ENCODE data around the gene TOM1L1.
A peak's percentile ranks its signal among the peaks of the same experiment; 100 is the strongest.

Gene TOM1L1

DNA sequence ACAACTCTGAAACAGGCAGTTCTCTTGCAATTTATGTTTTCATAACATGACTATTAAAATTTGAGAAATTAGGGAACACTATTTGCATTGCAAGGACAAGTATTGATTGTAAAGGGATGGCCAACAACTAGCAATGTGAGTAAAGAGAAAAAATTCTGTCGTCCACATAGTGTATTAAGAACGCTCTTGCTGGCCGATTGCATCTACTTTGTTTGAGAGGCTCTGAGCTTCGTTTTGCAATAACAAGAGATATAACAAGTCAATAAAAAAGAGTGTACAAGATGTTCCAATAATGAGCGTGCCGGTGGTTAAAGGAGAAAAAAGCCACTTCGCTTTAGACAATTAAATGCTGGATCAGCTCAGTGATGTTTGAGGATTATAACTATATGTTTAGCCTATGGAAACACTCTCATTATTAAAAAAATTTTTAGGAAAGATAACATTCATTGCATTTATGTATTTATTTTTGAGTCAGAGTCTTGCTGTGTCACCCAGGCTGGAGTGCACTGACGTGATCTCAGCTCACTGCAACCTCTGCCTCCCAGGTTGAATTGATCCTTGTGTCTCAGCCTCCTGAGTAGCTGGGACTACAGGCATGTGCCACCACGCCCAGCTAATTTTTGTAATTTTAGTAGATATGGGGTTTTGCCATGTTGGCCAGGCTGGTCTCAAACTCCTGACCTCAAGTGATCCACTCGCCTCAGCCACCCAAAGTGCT, 19.2 kb upstream of the TOM1L1 start:
- no peak for TF ChIP-seq JUND (IDR thresholded peaks at IDR 0.05; ENCODE audit: low read depth)
- in situ Hi-C loops (cut with HindIII; ENCODE audit: low pct_unique_long_range_greater_than_20kb, low sequenced_read_pairs), result no loop called here
- DNase-seq (ENCODE audit: low read depth in 1 of 2, low spot score in 1 of 2), result no peak

DNA sequence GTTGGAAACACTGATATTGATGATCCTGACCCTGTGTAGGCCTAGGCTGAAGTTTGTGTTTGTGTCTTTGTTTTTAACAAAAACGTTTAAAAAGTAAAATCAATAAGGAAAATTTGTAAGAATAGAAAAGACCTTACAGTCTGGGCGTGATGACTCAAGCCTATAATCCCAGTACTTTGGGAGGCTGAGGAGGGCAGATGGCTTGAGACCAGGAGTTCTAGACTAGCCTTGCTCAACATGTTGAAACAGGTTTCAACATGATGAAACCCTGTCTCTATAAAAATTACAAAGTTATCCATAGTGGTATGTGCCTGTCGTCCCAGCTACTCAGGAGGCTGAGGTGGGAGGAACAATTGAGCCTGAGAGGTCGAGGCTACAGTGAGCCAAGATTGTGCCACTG, 18.3 kb upstream of the TOM1L1 start:
- DNase-seq (ENCODE audit: low read depth in 1 of 2, low spot score in 1 of 2), result no peak
- in situ Hi-C loops (cut with HindIII; ENCODE audit: low pct_unique_long_range_greater_than_20kb, low sequenced_read_pairs), result no loop called here
- TF ChIP-seq JUND (IDR thresholded peaks at IDR 0.05; ENCODE audit: low read depth), result no peak

GRCh38 chr17:54882950-54883349, 17.7 kb upstream of the TOM1L1 start:
- in situ Hi-C loops (cut with HindIII; ENCODE audit: low pct_unique_long_range_greater_than_20kb, low sequenced_read_pairs), result no loop called here
- TF ChIP-seq JUND (IDR thresholded peaks at IDR 0.05; ENCODE audit: low read depth), result no peak
- no peak for DNase-seq (ENCODE audit: low read depth in 1 of 2, low spot score in 1 of 2)

- no peak for TF ChIP-seq JUND (IDR thresholded peaks at IDR 0.05; ENCODE audit: low read depth)
- in situ Hi-C loops (cut with HindIII; ENCODE audit: low pct_unique_long_range_greater_than_20kb, low sequenced_read_pairs), result no loop called here
- DNase-seq (ENCODE audit: low read depth in 1 of 2, low spot score in 1 of 2), result no peak
These were observed 16.7 kb upstream of the TOM1L1 start for GRCh38 chr17:54883939-54884338.

DNA sequence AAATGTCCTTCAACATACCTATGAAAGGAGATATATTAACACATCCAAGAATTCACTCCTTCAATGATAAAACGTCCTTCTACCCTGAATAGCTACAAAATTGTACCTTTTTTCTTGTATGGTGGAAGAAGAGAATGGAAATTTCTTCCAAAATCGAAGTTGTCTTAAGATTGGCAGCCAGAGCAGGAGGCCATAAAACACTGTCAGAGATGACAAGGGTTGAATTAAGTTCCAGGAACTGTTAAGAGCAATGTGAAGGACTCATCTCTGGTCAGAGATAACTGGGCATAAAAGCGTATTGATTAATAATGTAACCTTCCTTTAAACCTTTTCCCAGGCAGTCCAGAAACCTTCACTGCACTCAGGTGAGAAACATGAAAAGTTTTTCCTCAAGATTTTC, 12.9 kb upstream of the TOM1L1 start:
- no peak for TF ChIP-seq JUND (IDR thresholded peaks at IDR 0.05; ENCODE audit: low read depth)
- DNase-seq (ENCODE audit: low read depth in 1 of 2, low spot score in 1 of 2), result no peak
- in situ Hi-C loops (cut with HindIII; ENCODE audit: low pct_unique_long_range_greater_than_20kb, low sequenced_read_pairs), result no loop called here

DNA sequence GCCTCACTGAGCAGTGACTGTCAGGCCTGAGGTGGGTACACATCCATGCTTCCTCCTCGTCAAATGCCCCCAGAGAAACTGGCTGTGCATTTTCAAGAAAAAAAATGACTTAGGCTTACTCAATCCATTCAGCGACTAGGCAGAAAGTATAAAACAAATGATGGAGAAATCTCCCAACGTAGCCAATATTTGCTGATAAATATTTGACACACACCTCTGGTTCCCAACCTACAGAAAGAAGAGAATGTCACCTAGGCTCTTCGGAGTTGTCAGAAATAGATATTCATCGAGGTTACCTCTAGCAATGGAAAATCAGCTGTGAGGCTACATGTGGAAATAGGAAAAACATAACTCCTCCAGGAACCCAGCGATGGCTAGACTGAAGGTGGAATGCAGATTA, 12.4 kb upstream of the TOM1L1 start:
- no peak for DNase-seq (ENCODE audit: low read depth in 1 of 2, low spot score in 1 of 2)
- no peak for TF ChIP-seq JUND (IDR thresholded peaks at IDR 0.05; ENCODE audit: low read depth)
- in situ Hi-C loops (cut with HindIII; ENCODE audit: low pct_unique_long_range_greater_than_20kb, low sequenced_read_pairs), result no loop called here

DNA sequence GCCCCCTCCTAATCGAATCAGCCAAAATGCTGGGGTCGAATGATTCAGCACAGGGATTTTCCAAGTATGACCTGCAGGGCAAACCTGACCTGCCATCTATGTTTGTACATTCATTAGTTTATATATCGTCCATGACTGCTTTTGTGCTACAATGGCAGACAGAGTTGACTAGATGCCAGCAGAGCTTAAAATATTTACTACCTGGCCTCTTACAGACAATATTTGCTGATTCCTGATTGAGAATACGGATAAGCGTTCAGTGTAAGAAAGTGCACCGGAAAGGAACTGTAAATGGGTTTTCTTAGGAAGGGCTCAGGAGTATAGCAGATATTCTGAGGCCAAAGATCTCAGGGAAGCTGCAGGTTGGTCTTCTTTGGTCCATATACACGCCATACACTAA, 11.7 kb upstream of the TOM1L1 start:
- in situ Hi-C loops (cut with HindIII; ENCODE audit: low pct_unique_long_range_greater_than_20kb, low sequenced_read_pairs), result no loop called here
- TF ChIP-seq JUND (IDR thresholded peaks at IDR 0.05; ENCODE audit: low read depth), result no peak; the same call in 1 of the 2 replicates
- DNase-seq (ENCODE audit: low read depth in 1 of 2, low spot score in 1 of 2), result peak in 1 of 2 experiments; percentile 68

GRCh38 chr17:54891176-54891821, 9.4 kb upstream of the TOM1L1 start:
- in situ Hi-C loops (cut with HindIII; ENCODE audit: low pct_unique_long_range_greater_than_20kb, low sequenced_read_pairs), result no loop called here
- TF ChIP-seq JUND (IDR thresholded peaks at IDR 0.05; ENCODE audit: low read depth), result no peak

GRCh38 chr17:54892360-54892759, 8.3 kb upstream of the TOM1L1 start:
- in situ Hi-C loops (cut with HindIII; ENCODE audit: low pct_unique_long_range_greater_than_20kb, low sequenced_read_pairs), result no loop called here
- TF ChIP-seq JUND (IDR thresholded peaks at IDR 0.05; ENCODE audit: low read depth), result no peak

More at GRCh38 chr17:54891176-54891821, 9.4 kb upstream of the TOM1L1 start:
- peak; percentile 47 to 77 for DNase-seq (ENCODE audit: low read depth in 1 of 2, low spot score in 1 of 2)

DNA sequence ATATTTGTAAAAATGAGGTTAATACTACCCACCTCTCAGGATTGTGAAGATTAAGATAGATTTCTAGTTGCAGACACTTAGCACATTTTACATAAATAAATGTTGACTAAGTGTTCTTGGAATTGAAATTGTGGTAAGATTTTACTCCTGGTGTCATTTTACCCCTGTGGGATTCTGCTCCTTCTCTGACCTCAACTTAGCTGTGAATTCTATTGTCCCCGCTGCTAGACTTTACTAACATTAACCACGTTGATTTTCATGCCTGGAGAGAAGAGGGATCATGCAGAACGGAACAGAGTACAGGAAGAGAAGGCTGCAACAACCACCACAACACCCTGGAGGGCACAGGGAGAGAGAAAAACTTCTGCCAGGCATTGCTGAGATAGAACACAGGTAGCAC, 2.1 kb upstream of the TOM1L1 start:
- in situ Hi-C loops (cut with HindIII; ENCODE audit: low pct_unique_long_range_greater_than_20kb, low sequenced_read_pairs), result no loop called here
- no peak for DNase-seq (ENCODE audit: low read depth in 1 of 2, low spot score in 1 of 2)
- no peak for TF ChIP-seq JUND (IDR thresholded peaks at IDR 0.05; ENCODE audit: low read depth)

More at GRCh38 chr17:54892360-54892759, 8.3 kb upstream of the TOM1L1 start:
- DNase-seq (ENCODE audit: low read depth in 1 of 2, low spot score in 1 of 2), result no peak

DNA sequence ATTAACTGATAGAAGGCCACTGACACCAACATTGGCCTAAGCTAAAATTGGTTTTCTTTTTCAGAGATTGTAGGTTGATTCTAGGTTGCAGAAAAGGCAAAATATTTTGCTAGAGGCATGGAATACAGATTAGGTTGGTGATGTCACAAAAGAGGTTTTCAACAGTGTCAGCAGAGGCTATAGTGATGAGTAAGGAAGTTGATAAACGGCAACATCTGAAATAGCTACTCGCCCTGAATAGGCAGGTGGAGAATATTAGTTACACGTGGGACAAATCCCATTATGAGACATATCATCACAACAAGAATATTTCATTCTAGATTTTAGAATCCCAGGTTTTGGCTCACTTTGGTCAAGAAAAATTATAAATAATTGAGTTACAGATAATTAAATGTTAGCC, 1.5 kb upstream of the TOM1L1 start:
- no peak for DNase-seq (ENCODE audit: low read depth in 1 of 2, low spot score in 1 of 2)
- TF ChIP-seq JUND (IDR thresholded peaks at IDR 0.05; ENCODE audit: low read depth), result no peak
- in situ Hi-C loops (cut with HindIII; ENCODE audit: low pct_unique_long_range_greater_than_20kb, low sequenced_read_pairs), result no loop called here

DNA sequence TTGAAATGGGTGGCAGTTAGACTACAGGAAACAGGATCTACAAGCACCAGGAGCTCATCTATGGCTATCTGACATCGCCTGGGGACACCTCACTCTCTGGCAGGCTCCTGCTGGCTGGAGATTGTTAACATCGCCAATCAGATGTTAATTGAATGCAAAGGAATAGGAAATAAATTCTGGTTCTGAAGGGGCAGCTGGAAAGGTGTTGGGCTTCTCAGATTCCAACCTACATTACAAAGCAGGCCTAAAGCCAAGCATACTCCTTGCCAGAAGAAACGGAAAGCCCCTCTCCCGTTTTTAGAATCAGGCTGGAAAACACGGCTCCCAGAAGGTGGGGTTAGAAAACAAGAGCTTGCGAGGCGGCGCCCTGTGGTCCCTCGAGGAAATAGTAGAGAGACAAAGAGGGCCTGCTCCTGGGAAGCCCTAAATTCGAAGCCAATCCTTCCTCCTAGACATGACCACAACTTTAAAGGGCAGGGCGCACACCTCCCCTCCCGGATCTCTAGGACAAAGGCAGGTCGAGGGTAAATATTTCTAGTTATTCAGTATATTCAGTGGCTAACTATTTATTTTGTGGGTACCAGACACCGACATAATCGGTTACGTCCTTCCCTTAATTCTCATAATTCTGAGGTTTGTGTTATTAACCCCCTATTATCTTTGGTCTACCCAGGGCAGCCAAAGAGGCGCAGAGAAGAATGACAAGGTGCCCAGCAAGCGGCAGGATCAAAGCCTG, 763 bp upstream of the TOM1L1 start:
- no peak for TF ChIP-seq JUND (IDR thresholded peaks at IDR 0.05; ENCODE audit: low read depth)
- in situ Hi-C loops (cut with HindIII; ENCODE audit: low pct_unique_long_range_greater_than_20kb, low sequenced_read_pairs), result no loop called here
- peak in 1 of 2 experiments; percentile 23 for DNase-seq (ENCODE audit: low read depth in 1 of 2, low spot score in 1 of 2)
